Measurements from ENCODE around the gene ABTB1.

DNA sequence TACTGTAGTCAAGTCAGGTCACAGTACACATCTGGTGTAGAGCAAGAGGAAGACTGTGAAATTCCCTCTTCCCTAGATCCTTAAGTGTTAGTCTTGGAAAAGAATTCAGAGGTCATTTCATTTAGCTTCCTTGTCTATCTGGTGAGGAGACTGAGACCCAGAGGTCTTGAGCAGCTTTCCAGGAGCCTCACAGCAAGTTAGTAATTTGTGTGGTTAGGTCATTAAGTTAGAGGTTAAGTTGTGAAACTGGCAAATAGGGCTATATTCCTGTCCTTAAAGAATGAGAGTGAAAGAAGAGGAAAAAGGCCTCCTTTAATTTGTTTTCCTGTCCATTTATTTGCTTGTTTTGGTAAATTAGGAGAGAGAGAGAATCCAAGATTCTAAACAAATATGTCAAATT, 34.8 kb upstream of the ABTB1 start:
- no peak for TF ChIP-seq POLR2AphosphoS5 (IDR thresholded peaks at IDR 0.05)
- TF ChIP-seq, protein P1, sequence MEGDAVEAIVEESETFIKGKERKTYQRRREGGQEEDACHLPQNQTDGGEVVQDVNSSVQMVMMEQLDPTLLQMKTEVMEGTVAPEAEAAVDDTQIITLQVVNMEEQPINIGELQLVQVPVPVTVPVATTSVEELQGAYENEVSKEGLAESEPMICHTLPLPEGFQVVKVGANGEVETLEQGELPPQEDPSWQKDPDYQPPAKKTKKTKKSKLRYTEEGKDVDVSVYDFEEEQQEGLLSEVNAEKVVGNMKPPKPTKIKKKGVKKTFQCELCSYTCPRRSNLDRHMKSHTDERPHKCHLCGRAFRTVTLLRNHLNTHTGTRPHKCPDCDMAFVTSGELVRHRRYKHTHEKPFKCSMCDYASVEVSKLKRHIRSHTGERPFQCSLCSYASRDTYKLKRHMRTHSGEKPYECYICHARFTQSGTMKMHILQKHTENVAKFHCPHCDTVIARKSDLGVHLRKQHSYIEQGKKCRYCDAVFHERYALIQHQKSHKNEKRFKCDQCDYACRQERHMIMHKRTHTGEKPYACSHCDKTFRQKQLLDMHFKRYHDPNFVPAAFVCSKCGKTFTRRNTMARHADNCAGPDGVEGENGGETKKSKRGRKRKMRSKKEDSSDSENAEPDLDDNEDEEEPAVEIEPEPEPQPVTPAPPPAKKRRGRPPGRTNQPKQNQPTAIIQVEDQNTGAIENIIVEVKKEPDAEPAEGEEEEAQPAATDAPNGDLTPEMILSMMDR (IDR thresholded peaks at IDR 0.05) = no peak

Measured in gastroesophageal sphincter (tissue), 3 donors.